CD4-positive, alpha-beta T cell treated with Interleukin-4 for 1 hour (primary cell): Measurements from ENCODE around the gene ZMYM5.
"Not testable (repeated sequence)": the region's sequence is repeated elsewhere in the genome, so short reads cannot be mapped to it uniquely, and the experiment has no call there.

Experiments used
- DNase-seq, 2 donors: peaks; one replicate each; pipeline ENCODE4 v3.0.0-alpha.2; 2020 to 2022

The ZMYM5 gene

DNA sequence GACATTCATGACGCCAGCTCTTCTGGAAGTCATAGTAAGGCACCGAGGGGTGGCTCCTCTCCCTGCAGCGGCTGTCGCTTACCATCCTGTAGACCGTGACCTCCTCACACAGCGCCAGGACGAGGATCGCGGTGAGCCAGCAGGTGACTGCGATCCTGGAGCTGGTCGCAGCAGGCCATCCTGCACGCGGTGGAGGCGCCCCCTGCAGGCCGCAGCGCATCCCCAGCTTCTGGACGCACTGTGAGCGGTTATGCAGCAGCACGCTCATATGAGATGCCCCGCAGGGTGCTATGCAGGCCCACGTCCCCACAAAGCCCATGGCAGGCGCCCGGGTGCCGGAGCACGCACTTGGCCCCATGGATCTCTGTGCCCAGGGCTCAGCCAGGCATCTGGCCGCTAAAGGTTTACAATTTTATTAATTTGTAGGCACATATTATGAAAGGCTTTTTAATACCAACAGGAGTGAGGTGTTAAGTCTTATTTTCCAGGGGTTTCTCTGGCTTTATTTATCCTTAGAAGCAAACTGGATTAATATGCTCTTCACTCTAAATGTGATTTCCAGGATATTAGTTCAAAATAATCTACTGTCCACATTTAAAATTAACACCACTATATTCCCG lies 45.1 kb downstream of the ZMYM5 start:
- peak; percentile 12 to 21 for DNase-seq

DNA sequence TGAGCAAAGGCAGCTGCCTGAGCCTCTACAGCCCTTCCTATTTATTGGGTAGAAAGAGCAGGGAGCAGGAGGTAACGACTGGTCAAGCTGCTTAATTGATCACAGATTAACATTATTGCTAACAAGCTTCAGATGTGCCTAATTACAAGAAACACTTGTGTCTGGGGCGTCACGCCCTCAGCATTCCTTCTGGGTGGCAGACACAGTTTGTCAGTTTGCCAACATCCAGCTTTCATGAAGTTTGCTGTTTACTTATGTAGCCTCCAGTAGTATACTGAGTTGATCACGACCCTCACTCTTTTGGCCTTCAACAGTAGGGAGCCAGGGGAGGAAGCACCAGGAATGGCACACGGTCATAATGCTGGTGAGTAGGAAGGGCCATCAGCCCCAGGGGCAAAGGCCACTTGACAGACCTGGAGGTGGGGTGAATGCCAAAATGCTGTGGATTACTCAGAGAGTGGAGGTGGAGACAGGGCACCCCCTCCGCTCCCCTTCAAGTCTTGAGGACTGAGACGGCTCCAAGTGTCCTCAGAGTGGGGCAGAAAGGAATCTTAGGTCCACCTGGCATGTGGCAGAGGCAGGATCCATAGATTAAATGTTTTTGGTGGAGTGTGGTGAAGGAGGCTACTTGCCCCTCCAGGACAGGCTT lies 45.8 kb downstream of the ZMYM5 start:
- no peak for DNase-seq

GRCh38 chr13:19817106-19817505 lies 46.3 kb downstream of the ZMYM5 start:
- DNase-seq = no peak

GRCh38 chr13:19815842-19816241 lies 47.6 kb downstream of the ZMYM5 start:
- DNase-seq = not testable (repeated sequence)

- DNase-seq = no peak
Observed at GRCh38 chr13:19810996-19811881, 52.2 kb downstream of the ZMYM5 start.

DNA sequence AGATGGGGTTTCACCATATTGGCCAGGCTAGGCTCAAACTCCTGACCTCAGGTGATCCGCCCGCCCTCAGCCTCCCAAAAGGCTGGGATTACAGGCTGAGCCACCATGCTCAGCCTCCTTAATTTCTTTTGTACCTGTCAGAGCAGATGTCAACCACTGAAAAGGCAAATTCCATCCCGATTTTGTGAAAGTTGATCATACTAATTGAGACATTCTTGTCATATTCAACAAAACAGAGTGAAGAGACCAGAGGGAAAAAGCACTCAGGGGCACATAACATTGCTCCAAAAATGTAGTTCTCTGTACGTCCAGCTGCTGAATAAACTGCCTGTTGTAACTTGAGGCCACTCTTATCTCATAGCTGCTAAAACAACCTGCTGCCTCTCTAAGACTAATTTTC lies 53.3 kb downstream of the ZMYM5 start:
- no peak for DNase-seq

DNA sequence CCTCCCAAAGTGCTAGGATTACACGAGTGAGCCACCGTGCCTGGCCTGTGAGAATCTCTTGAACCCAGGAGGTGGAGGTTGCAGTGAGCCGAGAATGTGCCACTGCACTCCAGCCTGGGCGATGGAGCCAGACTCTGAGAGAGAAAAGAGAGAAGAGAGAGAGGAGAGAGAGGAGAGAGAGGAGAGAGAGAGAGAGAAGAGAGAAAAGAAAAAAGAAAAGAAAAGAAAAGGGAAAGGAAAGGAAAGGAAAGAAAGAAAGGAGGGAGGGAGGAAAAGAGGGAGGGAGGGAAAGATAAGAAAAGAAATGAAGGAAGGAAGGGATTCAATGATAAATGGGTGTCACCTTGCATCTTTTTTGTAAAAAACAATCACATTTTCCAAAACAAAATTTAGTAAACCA lies 57.7 kb downstream of the ZMYM5 start:
- no peak for DNase-seq

DNA sequence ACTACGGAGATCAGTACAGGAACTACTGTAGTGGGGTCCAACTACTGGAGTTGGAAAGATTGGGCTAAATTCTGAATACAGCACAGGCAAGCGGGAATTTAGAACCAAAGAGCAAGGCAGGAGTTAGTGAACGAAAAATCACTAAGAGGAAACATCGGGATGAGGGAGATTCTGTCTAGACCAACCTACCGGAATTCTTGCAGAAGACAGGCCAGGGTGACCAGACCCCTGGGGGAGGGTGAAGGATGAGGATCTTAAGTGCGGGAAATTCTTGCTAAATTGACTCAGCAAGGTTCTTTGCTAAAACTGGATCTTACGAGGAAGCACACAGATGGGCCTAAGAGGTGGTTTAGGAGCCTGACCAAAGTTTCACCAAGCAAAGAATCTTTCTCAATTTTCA lies 67.5 kb downstream of the ZMYM5 start:
- no peak for DNase-seq

DNA sequence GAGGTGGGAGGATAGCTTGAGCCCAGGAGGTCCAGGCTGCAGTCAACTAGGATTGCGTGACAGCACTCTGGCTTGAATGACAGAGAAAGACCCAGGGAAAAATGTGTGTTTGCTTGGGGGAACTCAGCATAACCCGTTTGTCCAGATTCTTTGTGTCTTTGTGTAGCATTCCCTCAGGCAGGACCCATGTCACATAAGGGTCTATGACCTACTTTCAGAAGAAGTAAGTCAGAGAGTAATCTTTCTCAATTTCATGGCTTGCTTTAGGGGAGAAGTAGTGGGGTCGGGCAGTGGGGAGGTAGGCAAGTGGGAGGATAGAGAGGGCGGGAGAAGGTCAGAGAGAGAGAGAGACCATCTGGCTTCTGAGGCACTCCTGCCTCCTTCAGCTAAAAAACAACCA lies 68.8 kb downstream of the ZMYM5 start:
- no peak for DNase-seq

DNA sequence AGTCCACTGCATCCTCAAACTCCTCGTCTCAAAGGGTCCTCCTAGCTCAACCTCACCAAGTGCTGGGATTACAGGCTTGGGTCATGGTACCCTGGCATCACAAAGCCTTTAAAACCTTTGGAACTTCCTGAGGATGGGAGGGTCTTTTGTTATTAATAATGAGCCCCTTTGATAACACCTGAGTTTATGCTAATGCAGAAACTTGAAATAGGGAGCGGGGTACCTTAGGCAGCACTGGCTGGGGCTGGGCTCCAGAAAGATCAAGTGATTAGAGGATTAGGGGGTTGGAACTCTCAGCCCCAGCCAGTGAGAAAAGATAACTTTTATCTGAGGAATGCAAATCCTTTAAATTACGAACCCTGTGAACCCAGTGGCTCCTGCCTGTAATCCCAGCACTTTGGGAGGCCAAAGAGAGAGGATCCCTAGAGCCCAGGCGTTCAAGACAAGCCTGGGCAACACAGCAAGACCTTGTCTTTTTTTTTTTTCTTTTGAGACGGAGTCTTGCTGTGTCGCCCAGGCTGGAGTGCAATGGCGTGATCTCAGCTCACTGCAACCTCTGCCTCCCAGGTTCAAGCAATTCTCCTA lies 71.4 kb downstream of the ZMYM5 start:
- DNase-seq = no peak

DNA sequence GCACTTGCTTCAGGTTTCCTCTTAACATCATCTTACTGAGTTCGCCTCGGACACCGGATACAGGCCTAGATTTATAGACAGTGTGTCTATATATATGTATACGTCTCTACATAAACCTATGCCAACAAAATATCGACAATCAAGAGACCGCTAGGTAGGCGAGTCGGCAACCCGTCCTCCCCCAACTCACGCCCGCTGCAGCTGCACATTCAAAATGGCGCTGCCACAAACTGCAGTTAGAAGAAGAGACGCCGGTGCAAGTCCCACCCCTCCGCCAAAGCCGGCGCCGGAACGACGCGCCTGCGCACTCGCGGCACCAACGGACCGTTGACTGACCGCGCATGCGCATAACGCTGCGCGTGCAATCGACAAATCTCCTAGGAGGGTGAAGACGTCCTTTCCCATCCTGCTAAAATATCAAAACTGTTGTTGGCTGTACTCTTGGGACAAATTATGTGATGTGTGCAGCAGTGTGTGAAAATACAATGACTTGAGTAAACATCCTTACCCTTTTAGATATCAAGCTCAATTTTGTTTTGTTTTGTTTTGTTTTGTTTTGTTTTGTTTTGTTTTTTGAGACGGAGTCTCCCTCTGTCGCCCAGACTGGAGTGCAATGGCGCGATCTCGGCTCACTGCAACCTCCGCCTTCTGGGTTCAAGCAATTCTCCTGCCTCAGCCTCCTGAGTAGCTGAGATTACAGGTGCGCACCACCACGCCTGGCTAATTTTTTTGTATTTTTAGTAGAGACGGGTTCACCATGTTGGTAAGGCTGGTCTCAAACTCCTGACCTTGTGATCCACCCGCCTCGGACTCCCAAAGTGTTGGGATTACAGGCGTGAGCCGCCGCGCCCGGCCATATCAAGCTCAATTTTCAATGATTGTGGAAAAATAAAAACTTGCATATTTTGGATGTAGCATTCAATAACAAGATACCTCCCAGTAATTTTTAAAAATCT lies 80.4 kb downstream of the ZMYM5 start, which contains the start of gene PSPC1:
PSPC1 (minus strand) TSS at position 219 of the 956 bp plus-strand sequence; CDS start at position 31, 188 bp downstream.
- DNase-seq = peak; percentile 97

DNA sequence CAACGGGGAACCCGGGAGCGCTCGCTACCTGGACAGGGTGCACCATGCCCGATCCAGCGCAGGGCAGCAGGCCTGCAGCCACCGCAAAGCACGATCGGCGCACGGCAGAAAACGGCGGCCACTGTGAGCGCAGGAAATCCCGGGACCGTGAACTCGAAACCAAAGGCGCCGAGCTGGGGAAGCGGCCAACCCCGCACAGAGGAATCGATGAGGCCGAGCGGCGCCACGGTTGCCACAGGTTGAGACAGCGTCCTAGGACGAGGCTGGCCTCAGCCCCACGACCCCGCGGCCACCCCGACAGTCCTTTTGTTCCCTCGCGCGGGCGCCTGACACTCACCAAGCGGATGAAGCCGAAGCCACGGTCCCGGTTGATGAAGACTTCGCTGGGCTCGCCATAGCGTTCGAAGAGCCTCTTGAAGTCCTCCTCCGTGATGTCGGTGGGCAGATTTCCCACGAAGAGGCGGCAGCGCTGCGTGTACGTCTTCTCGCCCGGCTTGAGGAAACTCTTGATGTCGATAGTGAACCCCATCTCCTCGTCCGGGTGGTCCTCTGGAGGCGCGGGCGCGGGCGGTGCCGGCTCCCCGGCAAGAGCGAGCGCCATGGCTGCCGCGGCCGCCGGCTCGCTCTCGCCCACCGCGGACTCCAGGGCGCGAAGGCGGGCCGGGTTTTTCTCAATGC lies 81.3 kb downstream of the ZMYM5 start:
- peak; percentile 40 to 56 for DNase-seq

DNA sequence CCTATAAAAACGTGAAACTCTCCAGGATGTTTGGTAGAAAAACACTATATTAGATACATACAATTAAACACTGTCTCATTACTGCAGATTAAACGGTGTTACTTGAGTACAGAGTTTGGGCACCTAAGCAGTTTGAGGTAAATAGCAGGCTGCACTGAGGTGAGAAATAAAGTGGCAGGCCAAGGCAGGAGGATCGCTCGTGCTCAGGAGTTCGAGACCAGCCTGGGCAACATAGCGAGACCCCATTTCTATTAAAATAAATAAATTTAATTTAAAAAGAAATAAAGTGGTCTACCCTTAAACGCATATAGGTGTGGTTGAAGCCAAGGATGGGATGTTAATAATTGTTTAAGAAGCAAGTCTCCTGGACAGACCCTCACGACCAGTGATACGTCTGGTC lies 81.9 kb downstream of the ZMYM5 start:
- DNase-seq = peak in 1 of 2 donors; percentile 19

DNA sequence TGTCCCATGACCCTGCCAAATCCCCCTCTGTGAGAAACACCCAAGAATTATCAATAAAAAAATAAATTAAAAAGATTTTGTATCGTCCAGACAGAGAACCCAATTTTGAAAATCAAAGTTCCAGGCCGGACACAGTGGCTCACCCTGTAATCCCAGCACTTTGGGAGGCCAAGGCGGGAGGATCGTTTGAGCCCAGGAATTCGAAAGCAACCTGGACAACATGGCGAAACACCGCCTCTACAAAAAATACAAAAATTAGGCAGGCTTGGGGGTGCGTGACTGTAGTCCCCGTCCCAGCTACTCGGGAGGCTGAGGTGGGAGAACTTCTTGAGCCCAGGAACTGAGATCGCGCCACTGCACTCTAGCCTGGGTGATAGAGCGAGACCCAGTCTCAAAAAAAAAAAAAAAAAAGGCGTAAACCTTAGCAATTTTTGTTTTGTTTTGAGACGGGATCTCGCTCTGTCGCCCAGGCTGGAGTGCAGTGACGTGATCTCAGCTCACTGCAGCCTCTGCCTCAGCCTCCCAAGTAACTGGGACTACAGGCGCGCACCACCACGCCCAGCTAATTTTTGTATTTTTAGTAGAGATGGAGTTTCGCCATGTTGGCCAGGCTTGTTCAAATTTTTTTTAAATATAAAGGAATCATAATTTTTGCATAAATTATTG lies 82.6 kb downstream of the ZMYM5 start:
- peak; percentile 25 to 34 for DNase-seq
